ENCODE data around the gene PDSS2. TPM values are rescaled to one million over a fixed set of nuclear protein-coding genes. Genes with fewer than 3 reads are reported as not detected.
"Not testable (repeated sequence)": the region's sequence is repeated elsewhere in the genome, so short reads cannot be mapped to it uniquely, and the experiment has no call there.

The PDSS2 gene
- total RNA-seq, 1 donor from 2014 or later = 18.9 TPM

- no peak for DNase-seq (ENCODE audit: low spot score)
- no peak for ATAC-seq
These were observed 90.9 kb downstream of the PDSS2 start for GRCh38 chr6:107368471-107368870.

- not testable (repeated sequence) for DNase-seq (ENCODE audit: low spot score); ATAC-seq
These were observed 95.2 kb downstream of the PDSS2 start for GRCh38 chr6:107364173-107364572.

GRCh38 chr6:107361753-107362604 is 97.4 kb downstream of the PDSS2 start:
- peak; percentile 26 for ATAC-seq

GRCh38 chr6:107360476-107360875 is 98.9 kb downstream of the PDSS2 start:
- DNase-seq (ENCODE audit: low spot score) = no peak
- no peak for ATAC-seq

More at GRCh38 chr6:107361753-107362604, 97.4 kb downstream of the PDSS2 start:
- no peak for DNase-seq (ENCODE audit: low spot score)

- ATAC-seq (no peak), DNase-seq (ENCODE audit: low spot score) (no peak)
These were observed 101.5 kb downstream of the PDSS2 start for GRCh38 chr6:107357842-107358241.

GRCh38 chr6:107357031-107357430 is 102.3 kb downstream of the PDSS2 start:
- ATAC-seq = no peak
- no peak for DNase-seq (ENCODE audit: low spot score)

- ATAC-seq (no peak), DNase-seq (ENCODE audit: low spot score) (no peak)
These were observed 103.7 kb downstream of the PDSS2 start for GRCh38 chr6:107355659-107356058.

- no peak for DNase-seq (ENCODE audit: low spot score)
- no peak for ATAC-seq
These were observed 104.9 kb downstream of the PDSS2 start for GRCh38 chr6:107354451-107354850.

- ATAC-seq (no peak), DNase-seq (ENCODE audit: low spot score) (no peak)
These were observed 105.5 kb downstream of the PDSS2 start for GRCh38 chr6:107353773-107354382.

GRCh38 chr6:107348224-107348623 is 111.1 kb downstream of the PDSS2 start:
- ATAC-seq (no peak), DNase-seq (ENCODE audit: low spot score) (no peak)

GRCh38 chr6:107345393-107345792 is 114.0 kb downstream of the PDSS2 start:
- no peak for ATAC-seq
- DNase-seq (ENCODE audit: low spot score) = no peak

GRCh38 chr6:107344981-107345380 is 114.4 kb downstream of the PDSS2 start:
- DNase-seq (ENCODE audit: low spot score) (no peak), ATAC-seq (no peak)

GRCh38 chr6:107344383-107344782 is 115.0 kb downstream of the PDSS2 start:
- no peak for ATAC-seq
- DNase-seq (ENCODE audit: low spot score) = no peak

- no peak for ATAC-seq
- DNase-seq (ENCODE audit: low spot score) = no peak
These were observed 117.2 kb downstream of the PDSS2 start for GRCh38 chr6:107342144-107342543.

GRCh38 chr6:107340881-107341280 is 118.5 kb downstream of the PDSS2 start:
- ATAC-seq = no peak
- no peak for DNase-seq (ENCODE audit: low spot score)

- ATAC-seq (no peak), DNase-seq (ENCODE audit: low spot score) (no peak)
These were observed 122.1 kb downstream of the PDSS2 start for GRCh38 chr6:107337191-107337741.

- DNase-seq (ENCODE audit: low spot score) (no peak), ATAC-seq (no peak)
These were observed 125.3 kb downstream of the PDSS2 start for GRCh38 chr6:107334026-107334425.

- DNase-seq (ENCODE audit: low spot score) (no peak), ATAC-seq (no peak)
These were observed 125.9 kb downstream of the PDSS2 start for GRCh38 chr6:107333491-107333890.

- DNase-seq (ENCODE audit: low spot score) (no peak), ATAC-seq (peak; percentile 75)
These were observed 127.7 kb downstream of the PDSS2 start for GRCh38 chr6:107331409-107332386.

GRCh38 chr6:107330168-107330567 is 129.2 kb downstream of the PDSS2 start:
- DNase-seq (ENCODE audit: low spot score) = no peak
- ATAC-seq = no peak

All from left lobe of liver (tissue), 2 donors.